CD1c-positive myeloid dendritic cell (primary cell): Measurements from ENCODE around the gene ELK4.
A peak's percentile ranks its signal among the peaks of the same experiment; 100 is the strongest.

ENCODE experiments used
- DNase-seq: peaks from one replicate; pipeline ENCODE4 v3.0.0-alpha.2; 2016; ENCODE audit errors: extremely low spot score

ELK4 gene

GRCh38 chr1:205631768-205632668 lies at the start of gene ELK4:
Gene ELK4, minus strand, starts transcription at chr1:205632011. Its CDS starts 8,129 bp downstream, at chr1:205623882.
- DNase-seq: peak; percentile 99

- no peak for DNase-seq
Measured at GRCh38 chr1:205681364-205681763, 49.6 kb upstream of the ELK4 start.

- DNase-seq: peak; percentile 28
Measured at GRCh38 chr1:205680073-205680851, 48.5 kb upstream of the ELK4 start, which contains the start of gene SLC45A3. Gene SLC45A3, minus strand, starts transcription at chr1:205680509. Its CDS starts 15,853 bp downstream, at chr1:205664656.

GRCh38 chr1:205678286-205679111 lies 46.7 kb upstream of the ELK4 start:
- no peak for DNase-seq

- no peak for DNase-seq
Measured at GRCh38 chr1:205677167-205677566, 45.4 kb upstream of the ELK4 start.

- no peak for DNase-seq
Measured at GRCh38 chr1:205676597-205676996, 44.8 kb upstream of the ELK4 start.

- DNase-seq: no peak
Measured at GRCh38 chr1:205676002-205676401, 44.2 kb upstream of the ELK4 start.

- no peak for DNase-seq
Measured at GRCh38 chr1:205675247-205675646, 43.4 kb upstream of the ELK4 start.

GRCh38 chr1:205672970-205673369 lies 41.2 kb upstream of the ELK4 start:
- no peak for DNase-seq

GRCh38 chr1:205672395-205672889 lies 40.6 kb upstream of the ELK4 start:
- DNase-seq: no peak

GRCh38 chr1:205670611-205671430 lies 39.0 kb upstream of the ELK4 start:
- DNase-seq: no peak

- DNase-seq: no peak
Measured at GRCh38 chr1:205670150-205670446, 38.3 kb upstream of the ELK4 start.

- DNase-seq: peak; percentile 60
Measured at GRCh38 chr1:205669341-205670149, 37.7 kb upstream of the ELK4 start.

GRCh38 chr1:205668951-205669340 lies 37.1 kb upstream of the ELK4 start:
- DNase-seq: peak; percentile 53

- peak; percentile 18 for DNase-seq
Measured at GRCh38 chr1:205667909-205668643, 36.3 kb upstream of the ELK4 start.

- no peak for DNase-seq
Measured at GRCh38 chr1:205666372-205667166, 34.8 kb upstream of the ELK4 start.

GRCh38 chr1:205665201-205666045 lies 33.6 kb upstream of the ELK4 start:
- DNase-seq: no peak
